Transverse colon (tissue), 4 donors: ENCODE data around the gene NEK6. TPM values are rescaled to one million over a fixed set of nuclear protein-coding genes. Genes with fewer than 3 reads are reported as not detected.

Experiments
- DNase-seq: peaks from one replicate; pipeline ENCODE4 v3.0.0-alpha.2; 2019
- H3K27ac ChIP-seq, 4 donors: fragments of 200-600 bp; sonication (generic); 2 replicates each; pipeline ENCODE4 v1.5.1; 2016 to 2018; ENCODE audit warnings: inconsistent platforms in 4 of 4
- H3K27me3 ChIP-seq: fragments of 200-600 bp; sonication (generic); 2 replicates; pipeline ENCODE4 v1.5.1; 2017; ENCODE audit warnings: inconsistent platforms
- H3K36me3 ChIP-seq, 4 donors: fragments of 200-600 bp; sonication (generic); 2 replicates each; pipeline ENCODE4 v1.5.1; 2017 to 2019; ENCODE audit warnings: inconsistent platforms in 4 of 4
- H3K4me1 ChIP-seq, 4 donors: fragments of 200-600 bp; sonication (generic); 2 replicates each; pipeline ENCODE4 v1.5.1; 2017 to 2020; ENCODE audit warnings: inconsistent platforms in 4 of 4
- H3K4me3 ChIP-seq, 4 donors: fragments of 200-600 bp; sonication (generic); 1 replicate in 1 of 4; 2 replicates in 3 of 4; pipeline versions ENCODE4 v1.5.1 to v1.6.1; 2017 to 2019; ENCODE audit warnings: inconsistent platforms in 4 of 4
- H3K9me3 ChIP-seq, 2 donors: fragments of 200-600 bp; sonication (generic); 2 replicates each; pipeline ENCODE4 v1.5.1; 2017 to 2019; ENCODE audit warnings: inconsistent platforms in 2 of 2
- CTCF ChIP-seq, 5 experiments: fragments of 200-600 bp in 3 of 5; fragments of 450-650 bp in 2 of 5; sonication (generic) in 3 of 5; IDR thresholded peaks; 1 replicate in 2 of 5; 2 replicates in 3 of 5; pipeline ENCODE4 v1.5.1; 2016 to 2017; ENCODE audit warnings: antibody characterized with exemption in 5 of 5, inconsistent platforms in 3 of 5, mild to moderate bottlenecking in 2 of 5, moderate library complexity in 1 of 5
- EP300 ChIP-seq: sonication (generic); formaldehyde crosslinking; IDR thresholded peaks from one replicate; pipeline ENCODE4 v1.6.1; 2017; ENCODE audit warnings: antibody characterized with exemption, low read depth
- POLR2A ChIP-seq: fragments of 450-650 bp; IDR thresholded peaks from one replicate; pipeline ENCODE4 v1.6.1; 2016; ENCODE audit warnings: antibody characterized with exemption, mild to moderate bottlenecking, moderate library complexity
- POLR2AphosphoS5 ChIP-seq, 3 donors: sonication (generic); formaldehyde crosslinking; IDR thresholded peaks; one replicate each; pipeline ENCODE4 v1.6.1; 2016; ENCODE audit warnings: antibody characterized with exemption in 3 of 3
- WGBS, 2 donors: methylation state at CpG; one replicate each; pipeline ENCODE4 v1.1.5; 2018; ENCODE audit warnings: low coverage in 1 of 2; 5-methylcytosine and 5-hydroxymethylcytosine counted together
- in situ Hi-C, 4 donors: fragments of 200-750 bp; cut with MboI; loops; one replicate each; pipeline versions ENCODE4 v1.15.0 to v1.15.1; 2017; ENCODE audit warnings: low sequenced_read_pairs in 3 of 4, low pct_ligation_motif_present in 1 of 4, low pct_unique_long_range_greater_than_20kb in 1 of 4
- intact Hi-C: fragments of 100-400 bp; cut with DNase I; formaldehyde crosslinking; loops from one replicate; pipeline ENCODE4 v1.15.1; 2023; ENCODE audit warnings: low total_unique reads
- total RNA-seq, 4 donors: library from RNA; depleted of rRNA; stranded (reverse); fragments of >200 nt; gene quantifications; one replicate each; pipeline ENCODE4 v1.1.0, GENCODE V29; 2016

The NEK6 gene
- total RNA-seq, 4 donors from 2014 or later = 12.3 to 31.1 (median 21.6) TPM

DNA sequence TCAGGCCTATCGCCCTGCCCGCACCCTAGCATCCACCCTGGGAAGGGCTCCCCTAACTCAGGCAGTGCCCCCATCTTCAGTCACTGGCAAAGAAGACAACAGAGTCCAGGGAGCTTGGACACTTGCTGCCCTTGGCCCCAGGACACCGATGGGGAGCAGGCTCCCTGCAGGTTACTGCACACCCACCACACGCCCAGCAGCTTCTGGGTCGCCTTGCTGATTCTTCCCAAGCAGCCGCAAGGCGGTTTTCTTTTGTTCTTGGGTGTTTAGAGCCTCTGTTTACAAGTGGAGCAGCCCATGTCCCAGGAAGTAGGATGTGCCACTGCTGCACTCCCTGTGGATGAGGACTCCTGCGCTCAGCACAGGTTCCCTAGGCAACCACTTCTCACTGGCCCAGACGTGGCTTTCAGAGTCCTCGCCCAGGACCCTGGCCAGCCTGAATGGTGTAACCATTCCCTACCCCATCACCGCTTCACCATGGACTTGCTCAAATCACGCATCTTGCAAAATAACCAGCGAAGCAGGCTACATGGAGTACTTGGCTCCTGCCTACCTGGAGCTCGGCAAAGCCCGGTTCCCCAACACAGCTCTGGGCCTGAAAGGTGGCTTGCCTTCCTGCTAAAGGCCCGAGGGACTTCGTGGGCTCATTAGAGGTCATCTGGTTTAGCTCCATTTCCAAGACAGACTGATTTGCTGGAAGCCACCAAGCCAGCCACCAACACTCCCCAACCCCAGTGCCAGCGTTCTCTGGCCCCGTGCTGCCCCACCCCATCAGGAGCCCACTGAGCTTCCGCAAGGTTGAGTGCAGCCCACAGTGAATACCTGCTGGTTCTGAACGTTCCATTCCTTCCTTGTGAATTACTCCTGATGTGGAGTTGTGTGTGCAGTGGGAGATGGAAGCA is 97.5 kb downstream of the NEK6 start:
- Histone ChIP-seq H3K4me3 (no peak overlapping the region), H3K27ac (no peak overlapping the region), H3K4me1 (peaks cover 0 to 4% (median 0%) of the 10 kb centered on the region in 4 donors), H3K27me3 (no peaks in the 10 kb centered on the region), H3K9me3 (no peaks in the 10 kb centered on the region), H3K36me3 (peaks cover 0 to 25% (median 11%) of the 10 kb centered on the region in 4 donors)
- DNase-seq = no peak
- WGBS, 2 donors = 93% methylated on average over 21 of the region's 21 CpGs; no CpG with 5 or more reads in 1 of the 2 donors
- TF ChIP-seq POLR2A (no peak), POLR2AphosphoS5 (IDR thresholded peaks at IDR 0.05) (no peak), CTCF (IDR thresholded peaks at IDR 0.05) (no peak), EP300 (no peak)
- in situ Hi-C loops (no loop called here), intact Hi-C loops (no loop called here)

DNA sequence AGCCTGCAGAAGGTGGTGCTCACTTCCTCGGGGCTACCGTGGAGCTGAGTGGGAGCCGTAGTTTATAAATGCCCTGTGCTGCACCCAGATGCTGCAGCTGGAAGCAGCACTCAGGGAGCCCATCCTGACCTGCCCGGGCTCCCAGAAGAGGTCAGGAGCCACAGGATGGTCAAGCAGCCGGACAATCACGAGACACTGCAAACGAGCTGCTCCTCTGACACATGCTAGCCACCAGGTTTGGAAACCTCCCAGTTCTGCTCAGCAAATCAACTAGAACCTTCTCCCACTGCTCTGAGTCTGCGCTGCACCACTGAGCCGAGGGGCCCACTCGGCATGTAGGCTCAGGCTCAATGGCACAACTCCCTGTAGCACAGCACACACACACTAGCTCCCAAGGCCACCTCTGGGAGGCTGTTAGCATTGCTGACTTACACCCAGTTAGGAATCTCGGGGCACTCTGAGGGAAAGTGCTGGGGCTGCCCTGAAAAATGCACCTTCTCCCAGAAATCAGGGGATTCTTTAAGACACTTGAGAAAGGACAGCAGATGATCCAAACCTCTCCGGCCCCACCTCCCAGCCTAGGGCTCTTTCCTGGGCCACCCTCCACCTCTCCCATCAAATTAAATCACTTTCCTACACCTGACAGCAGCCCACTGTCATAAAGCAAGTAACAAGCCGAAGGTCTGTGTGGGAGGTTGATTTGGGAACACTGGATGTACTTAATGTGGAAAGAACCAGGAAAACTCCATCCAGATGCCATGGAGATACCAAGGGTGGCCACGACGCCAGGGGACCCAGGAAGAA is 98.4 kb downstream of the NEK6 start:
- Histone ChIP-seq H3K27me3 (no peaks in the 10 kb centered on the region), H3K4me1 (peaks cover 0 to 4% (median 0%) of the 10 kb centered on the region in 4 donors), H3K27ac (no peak overlapping the region), H3K4me3 (no peak overlapping the region), H3K9me3 (no peaks in the 10 kb centered on the region), H3K36me3 (peaks cover 0 to 21% (median 9%) of the 10 kb centered on the region in 4 donors)
- 87% methylated on average over 15 of the region's 15 CpGs; no CpG with 5 or more reads in 1 of the 2 donors for WGBS, 2 donors
- no peak for DNase-seq
- intact Hi-C loops (no loop called here), in situ Hi-C loops (no loop called here)
- no peak for TF ChIP-seq POLR2AphosphoS5 (IDR thresholded peaks at IDR 0.05)
- no peak for TF ChIP-seq POLR2A
- TF ChIP-seq EP300 = no peak
- TF ChIP-seq CTCF (IDR thresholded peaks at IDR 0.05) = no peak

- Histone ChIP-seq H3K27ac (no peak overlapping the region), H3K27me3 (no peaks in the 10 kb centered on the region), H3K4me1 (peaks cover 0 to 4% (median 0%) of the 10 kb centered on the region in 4 donors), H3K36me3 (peaks cover 0 to 14% (median 6%) of the 10 kb centered on the region in 4 donors), H3K4me3 (no peak overlapping the region), H3K9me3 (no peaks in the 10 kb centered on the region)
- TF ChIP-seq POLR2AphosphoS5 (IDR thresholded peaks at IDR 0.05) (no peak), POLR2A (no peak), CTCF (IDR thresholded peaks at IDR 0.05) (no peak), EP300 (no peak)
- no peak for DNase-seq
- intact Hi-C loops = no loop called here
- 91 to 100% methylated on average over 1 to 19 of the region's 19 CpGs for WGBS, 2 donors
- in situ Hi-C loops = no loop called here
Measured at GRCh38 chr9:124356745-124357390, 99.1 kb downstream of the NEK6 start.
